HG03378 (cell line): ENCODE measurements around the gene CRYM.
"Not testable (repeated sequence)": the region's sequence is repeated elsewhere in the genome, so short reads cannot be mapped to it uniquely, and the experiment has no call there.

Source experiments
- ATAC-seq: cut with Tn5 transposase; IDR thresholded peaks from one replicate; pipeline ENCODE4 v1.9.1; 2021; ENCODE audit warnings: mild to moderate bottlenecking, moderate library complexity; ENCODE audit not compliant: unreplicated experiment

Gene CRYM

GRCh38 chr16:21281698-21282389 lies 3.8 kb upstream of the CRYM start:
- no peak for ATAC-seq

- ATAC-seq = no peak
Measured at GRCh38 chr16:21279501-21279900, 1.4 kb upstream of the CRYM start.

- no peak for ATAC-seq
Measured at GRCh38 chr16:21277045-21277926, 804 bp downstream of the CRYM start.

GRCh38 chr16:21276090-21276489 lies 2.0 kb downstream of the CRYM start:
- no peak for ATAC-seq

- ATAC-seq = no peak
Measured at GRCh38 chr16:21275529-21275928, 2.6 kb downstream of the CRYM start.

- no peak for ATAC-seq
Measured at GRCh38 chr16:21274172-21274726, 3.8 kb downstream of the CRYM start.

GRCh38 chr16:21272763-21273162 lies 5.3 kb downstream of the CRYM start:
- ATAC-seq = not testable (repeated sequence)

GRCh38 chr16:21272253-21272652 lies 5.8 kb downstream of the CRYM start:
- no peak for ATAC-seq

GRCh38 chr16:21268236-21268635 lies 9.9 kb downstream of the CRYM start:
- no peak for ATAC-seq

- ATAC-seq = no peak
Measured at GRCh38 chr16:21267298-21267697, 10.8 kb downstream of the CRYM start.

- ATAC-seq = no peak
Measured at GRCh38 chr16:21265104-21265837, 12.8 kb downstream of the CRYM start.

GRCh38 chr16:21264571-21265036 lies 13.5 kb downstream of the CRYM start:
- no peak for ATAC-seq

- peak; percentile 76 for ATAC-seq
Measured at GRCh38 chr16:21263640-21264570, 14.2 kb downstream of the CRYM start.

GRCh38 chr16:21262779-21263639 lies 15.1 kb downstream of the CRYM start:
- ATAC-seq = no peak

GRCh38 chr16:21260870-21261791 lies 17.0 kb downstream of the CRYM start:
- no peak for ATAC-seq

GRCh38 chr16:21257284-21257683 lies 20.8 kb downstream of the CRYM start:
- no peak for ATAC-seq

- ATAC-seq = no peak
Measured at GRCh38 chr16:21256636-21257035, 21.5 kb downstream of the CRYM start.

GRCh38 chr16:21253470-21253869 lies 24.6 kb downstream of the CRYM start:
- ATAC-seq = no peak
